ENCODE results near the gene SIMC1. TPM values are rescaled to one million over a fixed set of nuclear protein-coding genes. Genes with fewer than 3 reads are reported as not detected.

SIMC1 gene
- total RNA-seq, 4 donors from 2014 or later = 17.8 to 28.3 (median 22.0) TPM

GRCh38 chr5:176388444-176389134 lies 150.4 kb downstream of the SIMC1 start, which contains the start of the genes HIGD2A and NOP16:
TSS of gene HIGD2A (plus strand) at chr5:176388751. CDS start at chr5:176388820, 69 bp downstream.
TSS of gene NOP16 (minus strand) at chr5:176388598. CDS start at chr5:176388539, 59 bp downstream.
- TF ChIP-seq EP300 (IDR thresholded peaks at IDR 0.05) (no peak), POLR2A (IDR thresholded peaks at IDR 0.05; ENCODE audit: low read depth) (no peak), POLR2AphosphoS5 (IDR thresholded peaks at IDR 0.05) (peak; percentile 86 to 92)
- TF ChIP-seq, protein P1, sequence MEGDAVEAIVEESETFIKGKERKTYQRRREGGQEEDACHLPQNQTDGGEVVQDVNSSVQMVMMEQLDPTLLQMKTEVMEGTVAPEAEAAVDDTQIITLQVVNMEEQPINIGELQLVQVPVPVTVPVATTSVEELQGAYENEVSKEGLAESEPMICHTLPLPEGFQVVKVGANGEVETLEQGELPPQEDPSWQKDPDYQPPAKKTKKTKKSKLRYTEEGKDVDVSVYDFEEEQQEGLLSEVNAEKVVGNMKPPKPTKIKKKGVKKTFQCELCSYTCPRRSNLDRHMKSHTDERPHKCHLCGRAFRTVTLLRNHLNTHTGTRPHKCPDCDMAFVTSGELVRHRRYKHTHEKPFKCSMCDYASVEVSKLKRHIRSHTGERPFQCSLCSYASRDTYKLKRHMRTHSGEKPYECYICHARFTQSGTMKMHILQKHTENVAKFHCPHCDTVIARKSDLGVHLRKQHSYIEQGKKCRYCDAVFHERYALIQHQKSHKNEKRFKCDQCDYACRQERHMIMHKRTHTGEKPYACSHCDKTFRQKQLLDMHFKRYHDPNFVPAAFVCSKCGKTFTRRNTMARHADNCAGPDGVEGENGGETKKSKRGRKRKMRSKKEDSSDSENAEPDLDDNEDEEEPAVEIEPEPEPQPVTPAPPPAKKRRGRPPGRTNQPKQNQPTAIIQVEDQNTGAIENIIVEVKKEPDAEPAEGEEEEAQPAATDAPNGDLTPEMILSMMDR (IDR thresholded peaks at IDR 0.05) = no peak
- Histone ChIP-seq H3K4me3 (peak within 1 kb of the TSS; percentile 70 to 90 (median 76)), H3K9me3 (no peaks in the 10 kb centered on the region), H3K4me1 (peaks cover 23 to 39% (median 31%) of the 10 kb centered on the region in 4 donors), H3K27me3 (no peaks in the 10 kb centered on the region), H3K36me3 (peaks cover 36 to 65% (median 57%) of the 10 kb centered on the region in 4 donors), H3K27ac (replicated peaks in 1 of 4) (peak within 1 kb of the TSS; percentile 92 to 96 (median 94))
- WGBS = 0% methylated on average over 25 of the region's 47 CpGs
- peak; percentile 100 for DNase-seq (ENCODE audit: extremely low spot score)
- intact Hi-C loops (cut with DNase I) = no loop called here

DNA sequence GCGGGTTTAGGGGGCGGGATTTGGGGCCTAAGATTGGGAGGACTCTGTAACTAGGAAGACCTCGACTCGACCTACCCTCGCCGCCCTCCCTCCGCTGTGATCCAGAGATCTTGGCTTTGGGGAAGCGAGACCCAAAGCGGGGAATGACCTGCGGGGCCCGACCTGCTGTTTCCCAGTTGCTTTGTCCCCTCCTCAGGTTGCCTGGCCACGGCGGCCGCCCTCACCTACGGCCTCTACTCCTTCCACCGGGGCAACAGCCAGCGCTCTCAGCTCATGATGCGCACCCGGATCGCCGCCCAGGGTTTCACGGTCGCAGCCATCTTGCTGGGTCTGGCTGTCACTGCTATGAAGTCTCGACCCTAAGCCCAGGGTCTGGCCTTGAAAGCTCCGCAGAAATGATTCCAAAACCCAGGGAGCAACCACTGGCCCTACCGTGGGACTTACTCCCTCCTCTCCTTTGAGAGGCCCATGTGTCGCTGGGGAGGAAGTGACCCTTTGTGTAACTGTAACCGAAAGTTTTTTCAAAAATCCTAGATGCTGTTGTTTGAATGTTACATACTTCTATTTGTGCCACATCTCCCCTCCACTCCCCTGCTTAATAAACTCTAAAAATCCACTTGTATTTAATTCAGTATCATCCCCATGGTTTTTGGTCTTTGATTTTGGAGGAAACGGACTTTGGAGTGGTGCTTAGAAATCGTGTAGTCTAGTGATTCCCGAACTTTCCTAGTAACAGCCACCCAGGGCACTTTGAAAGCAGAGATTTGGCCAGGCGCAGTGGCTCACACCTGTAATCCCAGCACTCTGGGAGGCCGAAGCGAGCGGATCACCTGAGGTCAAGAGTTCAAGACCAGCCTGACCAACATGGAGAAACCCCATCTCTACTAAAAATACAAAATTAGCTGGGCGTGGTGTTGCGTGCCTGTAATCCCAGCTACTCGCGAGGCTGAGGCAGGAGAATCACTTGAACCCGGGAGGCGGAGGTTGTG lies 151.2 kb downstream of the SIMC1 start:
- intact Hi-C loops (cut with DNase I) = no loop called here
- Histone ChIP-seq H3K4me3 (peak overlapping the region; percentile 70 to 90 (median 76)), H3K27me3 (no peaks in the 10 kb centered on the region), H3K36me3 (peaks cover 30 to 65% (median 56%) of the 10 kb centered on the region in 4 donors), H3K9me3 (no peaks in the 10 kb centered on the region), H3K4me1 (peaks cover 23 to 39% (median 31%) of the 10 kb centered on the region in 4 donors), H3K27ac (replicated peaks in 1 of 4) (peak overlapping the region; percentile 92 to 96 (median 94))
- WGBS = 17% methylated on average over 34 of the region's 41 CpGs
- TF ChIP-seq, protein P1 (IDR thresholded peaks at IDR 0.05) = no peak
- TF ChIP-seq POLR2A (IDR thresholded peaks at IDR 0.05; ENCODE audit: low read depth) = peak; percentile 7
- TF ChIP-seq EP300 (IDR thresholded peaks at IDR 0.05) = no peak
- peak; percentile 75 to 93 for TF ChIP-seq POLR2AphosphoS5 (IDR thresholded peaks at IDR 0.05)
- DNase-seq (ENCODE audit: extremely low spot score) = peak; percentile 39

- DNase-seq (ENCODE audit: extremely low spot score) = peak; percentile 57
- Histone ChIP-seq H3K4me3 (no peak overlapping the region), H3K27me3 (no peaks in the 10 kb centered on the region), H3K9me3 (no peaks in the 10 kb centered on the region), H3K27ac (replicated peaks in 1 of 4) (no peak overlapping the region), H3K36me3 (peaks cover 19 to 64% (median 51%) of the 10 kb centered on the region in 4 donors), H3K4me1 (peaks cover 36 to 53% (median 44%) of the 10 kb centered on the region in 4 donors)
- intact Hi-C loops (cut with DNase I) = no loop called here
- 88% methylated on average over 4 of the region's 4 CpGs for WGBS
- TF ChIP-seq, protein P1 (IDR thresholded peaks at IDR 0.05) = no peak
- TF ChIP-seq POLR2AphosphoS5 (IDR thresholded peaks at IDR 0.05) = no peak
- TF ChIP-seq EP300 (IDR thresholded peaks at IDR 0.05) = no peak
- TF ChIP-seq POLR2A (IDR thresholded peaks at IDR 0.05; ENCODE audit: low read depth) = no peak
These were observed 153.3 kb downstream of the SIMC1 start for GRCh38 chr5:176391479-176391878.

- H3K4me1 ChIP-seq = peaks cover 36 to 50% (median 39%) of the 10 kb centered on the region in 4 donors
- H3K36me3 ChIP-seq = peaks cover 19 to 66% (median 56%) of the 10 kb centered on the region in 4 donors
- no peak overlapping the region for H3K27ac ChIP-seq (replicated peaks in 1 of 4)
- intact Hi-C loops (cut with DNase I) = no loop called here
- TF ChIP-seq, protein P1 (IDR thresholded peaks at IDR 0.05) = no peak
- TF ChIP-seq EP300 (IDR thresholded peaks at IDR 0.05) (no peak), POLR2AphosphoS5 (IDR thresholded peaks at IDR 0.05) (no peak), POLR2A (IDR thresholded peaks at IDR 0.05; ENCODE audit: low read depth) (no peak)
- H3K4me3 ChIP-seq = no peak overlapping the region
- no peak for DNase-seq (ENCODE audit: extremely low spot score)
- H3K9me3 ChIP-seq = no peaks in the 10 kb centered on the region
- H3K27me3 ChIP-seq = no peaks in the 10 kb centered on the region
- WGBS = 78% methylated on average over 4 of the region's 4 CpGs
These were observed 153.8 kb downstream of the SIMC1 start for GRCh38 chr5:176391999-176392398.

Data from esophagus muscularis mucosa (tissue), 4 donors.